ENCODE results near the gene LGMN. TPM values are rescaled to one million over a fixed set of nuclear protein-coding genes. Genes with fewer than 3 reads are reported as not detected.

The LGMN gene
- total and polyA plus RNA-seq, 4 donors: 56.2 to 192 (median 62.4) TPM

GRCh38 chr14:92684801-92685560 lies 63.4 kb downstream of the LGMN start:
- Histone ChIP-seq H3K27me3 (ENCODE audit: control insufficient read depth in 4 of 4, insufficient read depth in 4 of 4, low read length in 3 of 4) (no peaks in the 10 kb centered on the region), H3K27ac (ENCODE audit: low read depth in 1 of 2, low read length in 2 of 2) (no peak overlapping the region), H3K9ac (ENCODE audit: low read depth in 1 of 2, low read length in 2 of 2) (no peak overlapping the region), H3K36me3 (ENCODE audit: control insufficient read depth in 4 of 4, insufficient read depth in 3 of 4, low read depth in 1 of 4, low read length in 3 of 4) (peaks cover 2 to 15% (median 7%) of the 10 kb centered on the region in 4 donors), H3K4me1 (ENCODE audit: control insufficient read depth in 4 of 4, insufficient read depth in 4 of 4, low read length in 3 of 4) (peaks cover 0 to 5% (median 0%) of the 10 kb centered on the region in 4 donors), H3K4me3 (ENCODE audit: low read depth in 1 of 3, low read length in 3 of 3) (no peak overlapping the region), H3K9me3 (ENCODE audit: control insufficient read depth in 4 of 4, low read length in 3 of 4) (no peaks in the 10 kb centered on the region)
- no peak for TF ChIP-seq RXRA (IDR thresholded peaks at IDR 0.05)
- no peak for TF ChIP-seq ATF3 (IDR thresholded peaks at IDR 0.05)
- TF ChIP-seq TAF1 (conservative IDR thresholded peaks at IDR 0.05): no peak
- TF ChIP-seq SP1 (IDR thresholded peaks at IDR 0.05): no peak
- TF ChIP-seq CTCF (IDR thresholded peaks at IDR 0.05; ENCODE audit: low read depth, low read length, missing input control): no peak
- no peak for TF ChIP-seq REST (IDR thresholded peaks at IDR 0.05)
- no peak for TF ChIP-seq NR2F2 (IDR thresholded peaks at IDR 0.05)
- no peak for TF ChIP-seq HNF4A (conservative IDR thresholded peaks at IDR 0.05)
- TF ChIP-seq RAD21 (IDR thresholded peaks at IDR 0.05): no peak
- no peak for TF ChIP-seq EGR1 (IDR thresholded peaks at IDR 0.05; ENCODE audit: low read depth in 2 of 2)
- TF ChIP-seq JUND (IDR thresholded peaks at IDR 0.05): no peak
- no peak for TF ChIP-seq FOXA1 (IDR thresholded peaks at IDR 0.05)
- no peak for TF ChIP-seq HNF4G (IDR thresholded peaks at IDR 0.05)
- no peak for TF ChIP-seq GABPA (IDR thresholded peaks at IDR 0.05 in 1 of 2, conservative IDR thresholded peaks at IDR 0.05 in 1 of 2)
- TF ChIP-seq MAX (IDR thresholded peaks at IDR 0.05): no peak
- TF ChIP-seq YY1 (IDR thresholded peaks at IDR 0.05): no peak
- 94% methylated on average over 21 of the region's 21 CpGs for WGBS
- DNase-seq (ENCODE audit: low spot score): no peak

GRCh38 chr14:92683041-92683440 lies 65.4 kb downstream of the LGMN start:
- peaks cover 0 to 5% (median 0%) of the 10 kb centered on the region in 4 donors for H3K4me1 ChIP-seq (ENCODE audit: control insufficient read depth in 4 of 4, insufficient read depth in 4 of 4, low read length in 3 of 4)
- DNase-seq (ENCODE audit: low spot score): no peak
- H3K27me3 ChIP-seq (ENCODE audit: control insufficient read depth in 4 of 4, insufficient read depth in 4 of 4, low read length in 3 of 4): no peaks in the 10 kb centered on the region
- H3K9me3 ChIP-seq (ENCODE audit: control insufficient read depth in 4 of 4, low read length in 3 of 4): no peaks in the 10 kb centered on the region
- no peak overlapping the region for H3K9ac ChIP-seq (ENCODE audit: low read depth in 1 of 2, low read length in 2 of 2)
- H3K36me3 ChIP-seq (ENCODE audit: control insufficient read depth in 4 of 4, insufficient read depth in 3 of 4, low read depth in 1 of 4, low read length in 3 of 4): peaks cover 6 to 29% (median 18%) of the 10 kb centered on the region in 4 donors
- H3K4me3 ChIP-seq (ENCODE audit: low read depth in 1 of 3, low read length in 3 of 3): no peak overlapping the region
- H3K27ac ChIP-seq (ENCODE audit: low read depth in 1 of 2, low read length in 2 of 2): no peak overlapping the region
- TF ChIP-seq FOXA1 (IDR thresholded peaks at IDR 0.05): no peak
- no peak for TF ChIP-seq REST (IDR thresholded peaks at IDR 0.05)
- TF ChIP-seq NR2F2 (IDR thresholded peaks at IDR 0.05): no peak
- TF ChIP-seq JUND (IDR thresholded peaks at IDR 0.05): no peak
- TF ChIP-seq HNF4G (IDR thresholded peaks at IDR 0.05): no peak
- no peak for TF ChIP-seq GABPA (IDR thresholded peaks at IDR 0.05 in 1 of 2, conservative IDR thresholded peaks at IDR 0.05 in 1 of 2)
- no peak for TF ChIP-seq RXRA (IDR thresholded peaks at IDR 0.05)
- no peak for TF ChIP-seq HNF4A (conservative IDR thresholded peaks at IDR 0.05)
- no peak for TF ChIP-seq SP1 (IDR thresholded peaks at IDR 0.05)
- WGBS: 97% methylated on average over 8 of the region's 8 CpGs
